GM21367 (cell line): ENCODE data around the gene CYP46A1.

Experiments used
- ATAC-seq: cut with Tn5 transposase; IDR thresholded peaks from one replicate; pipeline ENCODE4 v1.9.1; 2021; ENCODE audit not compliant: unreplicated experiment

The CYP46A1 gene

DNA sequence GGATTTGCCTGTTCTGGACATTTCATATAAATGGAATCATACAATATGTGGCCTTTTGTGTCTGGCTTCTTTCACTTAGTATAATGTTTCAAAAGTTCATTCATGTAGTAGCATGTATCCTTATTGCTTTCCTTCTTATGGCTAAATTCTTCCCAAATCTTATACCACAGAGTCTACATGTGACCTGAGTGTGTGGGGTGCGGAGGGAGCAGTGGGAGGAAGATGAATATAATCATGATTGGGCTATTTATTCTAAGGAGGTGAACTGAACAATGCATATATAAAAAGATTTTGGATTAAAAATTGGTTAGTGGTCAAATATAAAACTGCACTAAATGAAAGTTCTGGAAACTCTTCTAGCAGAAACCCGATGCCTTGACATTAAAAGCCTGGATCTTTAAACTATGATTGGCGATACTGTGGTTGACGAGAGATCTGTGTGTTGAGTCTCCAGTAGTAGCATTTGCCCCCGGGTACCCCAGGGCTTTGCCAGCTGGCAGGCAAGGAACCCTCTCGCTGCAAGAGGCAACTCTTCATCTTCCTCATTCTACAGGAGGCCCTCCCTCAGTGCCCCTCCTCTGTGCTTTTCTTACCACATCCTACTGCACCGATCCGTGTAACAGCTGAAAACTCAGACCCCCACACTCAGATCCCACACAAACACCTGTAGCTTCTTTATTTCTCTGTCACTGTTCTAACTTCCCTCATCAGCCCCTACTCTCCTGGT, 2.6 kb downstream of the CYP46A1 start:
- no peak for ATAC-seq

- no peak for ATAC-seq
Observed at GRCh38 chr14:99687284-99688209, 3.4 kb downstream of the CYP46A1 start.

DNA sequence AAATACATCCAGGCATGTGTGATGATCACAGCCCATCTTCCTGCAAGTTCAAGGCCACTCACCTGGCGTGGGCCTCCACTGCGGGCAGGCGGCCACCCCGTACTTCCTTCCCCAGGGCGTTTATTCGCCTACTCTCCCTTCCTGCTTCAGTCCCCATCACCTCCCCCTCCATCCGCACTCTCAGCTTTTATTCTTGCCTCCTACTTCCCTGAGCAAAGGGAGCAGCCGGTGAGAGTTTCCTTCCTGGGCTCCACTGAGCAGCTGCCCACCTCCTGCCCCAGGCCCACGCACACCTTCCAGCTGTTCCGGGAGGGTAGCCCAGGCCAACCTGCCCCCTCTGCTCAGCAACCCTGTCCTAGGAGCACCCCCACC, 4.1 kb downstream of the CYP46A1 start:
- no peak for ATAC-seq

GRCh38 chr14:99688629-99689028, 4.5 kb downstream of the CYP46A1 start:
- ATAC-seq = no peak

DNA sequence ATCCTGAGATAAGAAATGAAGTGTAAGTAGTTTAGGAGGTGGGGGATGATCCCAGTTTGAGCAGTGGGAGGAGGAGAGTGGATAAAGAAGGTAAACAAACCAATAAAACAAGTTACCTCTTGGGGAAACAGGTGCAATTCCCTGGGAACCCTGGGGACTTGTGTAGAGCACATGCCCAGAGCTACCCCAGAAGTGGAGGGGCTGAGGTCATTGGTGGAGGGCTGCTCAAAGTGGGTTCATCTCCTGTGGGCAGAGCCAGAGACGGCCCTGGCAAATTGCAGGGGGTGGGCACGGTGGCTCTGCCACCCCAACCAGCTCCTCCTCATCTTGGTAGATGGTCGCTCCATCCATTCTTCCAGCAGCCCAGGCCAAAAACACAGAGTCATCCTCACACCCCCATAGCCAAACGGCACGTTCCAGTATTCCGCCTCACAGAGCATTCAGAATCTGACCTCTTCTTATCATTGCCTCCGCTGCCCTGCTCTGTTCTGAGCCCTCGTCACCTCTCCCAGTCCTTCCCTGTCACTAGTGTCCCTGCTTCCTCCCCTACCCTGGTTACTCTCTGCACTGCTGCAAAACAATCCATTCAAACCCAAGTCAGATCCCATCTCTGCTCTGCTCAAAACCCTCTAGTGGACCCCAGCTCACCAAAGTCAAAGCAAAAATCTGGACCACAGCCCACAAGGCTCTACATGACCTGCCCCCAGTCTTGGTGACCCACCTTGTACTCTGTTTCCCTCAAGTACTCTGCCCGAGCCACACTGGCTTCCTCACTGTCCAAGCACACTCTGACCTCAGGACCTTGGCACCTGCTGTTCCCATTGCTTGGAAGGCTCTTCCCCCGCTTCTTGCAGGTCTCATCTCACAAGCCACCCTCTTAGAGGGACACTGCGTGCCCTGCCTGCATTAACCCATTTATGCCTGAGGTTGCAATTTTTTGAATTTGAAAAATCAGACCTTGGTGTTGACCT, 5.5 kb downstream of the CYP46A1 start:
- ATAC-seq = no peak

DNA sequence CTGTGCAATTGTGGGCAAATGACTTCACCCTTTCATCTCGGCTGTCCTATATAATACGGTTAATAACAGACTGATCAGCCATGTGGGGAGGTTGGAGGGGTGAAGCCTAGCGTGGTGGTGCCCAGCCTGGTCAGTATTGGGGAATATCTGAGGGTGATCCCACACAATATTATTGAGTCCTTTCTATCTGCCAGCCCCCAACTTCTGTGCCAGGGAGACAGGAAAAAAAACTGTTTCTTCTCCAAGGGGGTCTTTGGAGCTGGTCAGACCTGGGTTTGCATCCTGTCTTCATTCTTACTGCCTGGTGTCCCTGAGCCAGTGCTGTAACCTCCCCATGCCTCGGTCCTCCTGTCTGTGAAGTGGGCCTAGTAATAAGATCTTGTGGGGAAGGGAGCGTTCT, 6.5 kb downstream of the CYP46A1 start:
- ATAC-seq = no peak

DNA sequence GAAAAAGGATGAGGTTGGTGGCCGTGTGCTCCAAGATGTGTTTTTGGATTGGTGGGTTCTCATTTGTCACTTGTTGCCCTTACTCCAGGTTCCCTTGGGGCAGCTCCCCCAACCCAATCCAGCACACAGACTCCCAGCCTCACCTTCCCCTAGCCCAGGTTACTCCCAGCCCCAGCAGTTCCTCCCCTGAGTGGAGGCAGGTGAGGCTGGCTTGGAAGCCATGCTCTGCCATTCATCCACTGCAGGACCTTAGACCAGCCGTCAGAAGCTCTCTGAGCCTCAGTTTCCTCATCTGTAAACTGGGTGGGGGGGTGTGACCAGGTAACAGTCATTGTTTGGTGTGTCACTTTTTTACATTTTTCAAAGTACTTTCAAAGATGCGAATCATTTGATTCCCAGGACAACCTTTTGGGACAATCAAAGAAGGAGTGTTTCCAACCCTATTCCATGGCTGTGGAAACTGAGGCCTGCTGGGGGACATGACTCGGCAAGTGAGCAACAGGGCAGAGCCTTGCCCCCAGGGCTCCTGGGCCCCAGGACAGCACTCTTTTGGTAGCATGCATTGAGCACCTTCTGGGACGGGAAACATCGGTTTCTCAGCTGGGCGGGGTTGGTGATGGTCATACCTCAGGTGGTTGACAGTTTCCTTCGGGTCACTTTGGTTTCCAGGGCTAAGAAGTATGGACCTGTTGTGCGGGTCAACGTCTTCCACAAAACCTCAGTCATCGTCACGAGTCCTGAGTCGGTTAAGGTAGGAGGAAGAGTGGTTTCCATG, 7.2 kb downstream of the CYP46A1 start:
- ATAC-seq = no peak

- ATAC-seq = no peak
Observed at GRCh38 chr14:99693918-99694317, 9.8 kb downstream of the CYP46A1 start.

- ATAC-seq = no peak
Observed at GRCh38 chr14:99696929-99697328, 12.8 kb downstream of the CYP46A1 start.

- ATAC-seq = no peak
Observed at GRCh38 chr14:99698236-99698635, 14.1 kb downstream of the CYP46A1 start.

DNA sequence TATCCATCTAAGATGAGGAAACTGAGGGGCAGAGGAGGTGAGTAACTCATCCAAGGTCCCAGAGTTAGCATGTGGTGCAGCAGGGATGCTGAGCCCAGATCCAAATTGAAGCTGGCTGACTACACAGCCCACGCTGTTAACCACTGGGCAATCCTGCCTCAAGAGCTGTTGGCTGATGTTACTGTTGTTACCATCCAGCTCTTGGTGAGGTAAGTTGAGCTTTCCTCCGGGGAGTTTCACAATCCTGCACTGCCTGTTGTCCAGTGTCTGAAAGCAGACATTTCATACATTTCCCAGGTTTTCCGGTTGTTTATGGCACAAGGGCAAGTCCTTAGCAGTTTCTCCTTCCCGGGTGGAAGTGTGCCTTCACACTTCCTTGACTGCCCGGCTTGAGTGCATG, 14.5 kb downstream of the CYP46A1 start:
- ATAC-seq = no peak

DNA sequence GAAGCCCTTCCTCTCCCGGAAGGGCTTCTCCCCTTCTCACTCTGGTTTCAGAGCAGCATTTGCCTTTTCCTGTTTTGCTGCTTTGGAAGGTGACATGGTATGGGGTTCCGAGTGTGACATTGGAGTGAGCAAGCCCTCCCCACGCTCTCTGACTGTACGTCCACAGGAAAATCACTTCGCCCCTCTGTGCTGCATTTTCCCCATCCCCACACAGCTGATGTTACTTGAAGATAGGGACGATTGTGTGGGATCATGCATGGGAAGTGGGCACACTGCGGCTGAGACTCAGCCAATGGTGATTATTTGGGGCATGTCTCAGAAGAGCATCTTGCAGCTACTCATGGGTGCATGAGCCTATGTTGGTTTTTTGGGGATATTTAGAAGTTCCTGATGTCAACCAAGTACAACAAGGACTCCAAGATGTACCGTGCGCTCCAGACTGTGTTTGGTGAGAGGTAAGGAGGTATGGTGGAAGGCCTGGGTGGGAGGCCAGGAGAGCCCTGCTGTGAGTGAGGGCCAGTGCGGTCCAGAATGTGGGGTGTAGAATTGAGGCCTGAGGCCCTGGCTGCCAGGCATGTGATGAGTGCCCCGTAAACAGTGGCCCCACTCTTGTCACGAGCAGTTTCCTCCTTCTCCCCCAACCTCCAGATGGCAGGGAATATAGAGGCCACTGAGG, 15.1 kb downstream of the CYP46A1 start:
- ATAC-seq = no peak

- no peak for ATAC-seq
Observed at GRCh38 chr14:99699861-99700260, 15.8 kb downstream of the CYP46A1 start.

GRCh38 chr14:99700379-99700778, 16.3 kb downstream of the CYP46A1 start:
- ATAC-seq = no peak

DNA sequence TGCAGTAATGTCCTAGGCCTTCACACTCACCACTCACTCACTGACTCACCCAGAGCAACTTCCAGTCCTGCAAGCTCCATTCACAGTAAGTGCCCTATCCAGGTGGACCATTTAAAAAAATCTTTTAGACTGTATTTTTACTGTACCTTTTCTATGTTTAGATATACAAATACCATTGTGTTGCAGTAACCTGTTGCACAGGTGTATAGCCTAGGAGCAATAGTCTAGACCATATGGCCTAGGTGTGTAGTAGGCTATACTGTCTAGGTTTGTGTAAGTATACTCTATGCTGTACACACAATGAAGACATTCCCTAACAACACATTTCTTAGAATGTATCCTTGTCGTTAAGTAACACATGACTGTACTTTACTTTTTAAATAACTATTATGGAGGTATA, 17.2 kb downstream of the CYP46A1 start:
- no peak for ATAC-seq

GRCh38 chr14:99702115-99702514, 18.0 kb downstream of the CYP46A1 start:
- ATAC-seq = no peak

DNA sequence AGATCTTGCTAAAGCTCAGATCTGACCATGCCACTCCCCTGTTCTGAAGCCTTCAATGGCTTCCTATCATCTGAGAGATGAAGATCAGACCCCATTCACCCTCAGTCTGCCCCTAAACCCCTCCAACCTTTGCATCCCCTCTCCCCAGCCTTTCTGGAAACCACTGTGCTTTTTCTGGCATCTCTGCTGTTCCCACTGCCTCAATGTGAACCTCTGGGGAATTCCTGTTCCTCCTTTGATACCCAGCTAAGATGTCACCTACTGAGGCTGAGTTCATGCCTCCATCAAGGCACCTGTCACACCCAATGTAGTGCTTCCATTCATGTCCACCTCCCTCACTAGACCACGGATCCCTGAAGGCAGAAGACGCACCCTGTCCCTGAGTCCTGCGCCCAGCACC, 19.3 kb downstream of the CYP46A1 start:
- ATAC-seq = no peak

- no peak for ATAC-seq
Observed at GRCh38 chr14:99704037-99704436, 19.9 kb downstream of the CYP46A1 start.

GRCh38 chr14:99706107-99706900, 22.2 kb downstream of the CYP46A1 start:
- no peak for ATAC-seq
